Left renal cortex interstitium (tissue), 4 donors: Measurements from ENCODE around the gene EXD2. TPM values are rescaled to one million over a fixed set of nuclear protein-coding genes. Genes with fewer than 3 reads are reported as not detected.

Experiments
- polyA plus RNA-seq, 4 donors: library from polyadenylated mRNA; unstranded; fragments of 120-200 nt; gene quantifications; one replicate each; pipeline ENCODE4 v1.2.1, GENCODE V29; 2013; ENCODE audit not compliant: insufficient read length in 4 of 4

EXD2 gene
- polyA plus RNA-seq, 4 donors, result 18.9 to 36.4 (median 33.4) TPM

Other genes starting within 250 kb of the EXD2 start
- gene ACTN1, start 212.2 kb upstream of the EXD2 start, polyA plus RNA-seq, result 10 to 100 TPM; 71.6 to 83.5 (median 75.3) TPM
- gene DCAF5, start 38.4 kb upstream of the EXD2 start, polyA plus RNA-seq, result 10 to 100 TPM; 51.4 to 69.6 (median 57.3) TPM
- 1 to 10 TPM; 2.3 to 5.0 (median 4.4) TPM for gene GALNT16, start 68.7 kb downstream of the EXD2 start, polyA plus RNA-seq
- 100 to 1,000 TPM; 328 to 382 (median 347) TPM for gene ERH, start 206.8 kb downstream of the EXD2 start, polyA plus RNA-seq
- gene SLC39A9, start 207.2 kb downstream of the EXD2 start, polyA plus RNA-seq, result 10 to 100 TPM; 74.9 to 92.8 (median 82.1) TPM